HEK293T (cell line): ENCODE measurements around the gene LRBA.

Source experiments
- BHLHE40 ChIP-seq: fragments of 450-650 bp; IDR thresholded peaks from 2 replicates; pipeline ENCODE4 v1.6.1; 2016; ENCODE audit warnings: mild to moderate bottlenecking, moderate library complexity, borderline replicate concordance
- ELF4 ChIP-seq: fragments of 450-650 bp; IDR thresholded peaks from 2 replicates; pipeline ENCODE4 v1.6.1; 2017; ENCODE audit warnings: antibody characterized with exemption
- L3MBTL2 ChIP-seq: fragments of 450-650 bp; conservative IDR thresholded peaks from 2 replicates; pipeline ENCODE4 v1.6.1; 2016; ENCODE audit warnings: mild to moderate bottlenecking
- PKNOX1 ChIP-seq: fragments of 450-650 bp; IDR thresholded peaks from 2 replicates; pipeline ENCODE4 v1.6.1; 2016
- SUZ12 ChIP-seq: fragments of 450-650 bp; IDR thresholded peaks from 2 replicates; pipeline ENCODE4 v1.6.1; 2016; ENCODE audit warnings: mild to moderate bottlenecking
- TARDBP ChIP-seq: fragments of 450-650 bp; IDR thresholded peaks from 2 replicates; pipeline ENCODE4 v1.6.1; 2016

- TF ChIP-seq PKNOX1 (no peak), TARDBP (no peak), ELF4 (no peak), BHLHE40 (no peak), L3MBTL2 (no peak), SUZ12 (no peak)
Observed at GRCh38 chr4:150318527-150318926, 696.6 kb downstream of the LRBA start.
